Cortex of kidney (tissue), 1 donor: ENCODE results near the gene CNTNAP2.
"Not testable (repeated sequence)": the region's sequence is repeated elsewhere in the genome, so short reads cannot be mapped to it uniquely, and the experiment has no call there.

Experiments used
- DNase-seq: peaks from one replicate; lab custom pipeline; 2025; lab: John Stamatoyannopoulos, UW

CNTNAP2 gene

GRCh38 chr7:147771344-147771743, 1654.7 kb downstream of the CNTNAP2 start:
- DNase-seq, result no peak

- no peak for DNase-seq
Measured at GRCh38 chr7:147774461-147774860, 1657.9 kb downstream of the CNTNAP2 start.

GRCh38 chr7:147775516-147776284, 1659.1 kb downstream of the CNTNAP2 start:
- DNase-seq, result no peak

GRCh38 chr7:147777309-147777708, 1660.7 kb downstream of the CNTNAP2 start:
- DNase-seq, result no peak

GRCh38 chr7:147779949-147780348, 1663.3 kb downstream of the CNTNAP2 start:
- DNase-seq, result no peak

GRCh38 chr7:147796581-147796980, 1680.0 kb downstream of the CNTNAP2 start:
- DNase-seq, result no peak

- DNase-seq, result no peak
Measured at GRCh38 chr7:147798001-147798400, 1681.4 kb downstream of the CNTNAP2 start.

- not testable (repeated sequence) for DNase-seq
Measured at GRCh38 chr7:147801762-147802161, 1685.2 kb downstream of the CNTNAP2 start.

GRCh38 chr7:147803151-147803550, 1686.5 kb downstream of the CNTNAP2 start:
- no peak for DNase-seq

GRCh38 chr7:147803606-147804005, 1687.0 kb downstream of the CNTNAP2 start:
- DNase-seq, result no peak

GRCh38 chr7:147804032-147804431, 1687.4 kb downstream of the CNTNAP2 start:
- no peak for DNase-seq

- DNase-seq, result no peak
Measured at GRCh38 chr7:147805996-147806576, 1689.5 kb downstream of the CNTNAP2 start.

- DNase-seq, result no peak
Measured at GRCh38 chr7:147809786-147810185, 1693.2 kb downstream of the CNTNAP2 start.

GRCh38 chr7:147810269-147810668, 1693.7 kb downstream of the CNTNAP2 start:
- no peak for DNase-seq

- DNase-seq, result no peak
Measured at GRCh38 chr7:147811923-147812322, 1695.3 kb downstream of the CNTNAP2 start.

- no peak for DNase-seq
Measured at GRCh38 chr7:147813316-147813715, 1696.7 kb downstream of the CNTNAP2 start.

- no peak for DNase-seq
Measured at GRCh38 chr7:147818317-147818716, 1701.7 kb downstream of the CNTNAP2 start.

- DNase-seq, result no peak
Measured at GRCh38 chr7:147824671-147825070, 1708.1 kb downstream of the CNTNAP2 start.

- DNase-seq, result no peak
Measured at GRCh38 chr7:147829016-147829415, 1712.4 kb downstream of the CNTNAP2 start.

GRCh38 chr7:147833557-147833956, 1717.0 kb downstream of the CNTNAP2 start:
- DNase-seq, result no peak

- DNase-seq, result no peak
Measured at GRCh38 chr7:147833970-147834369, 1717.4 kb downstream of the CNTNAP2 start.

GRCh38 chr7:147852833-147853232, 1736.2 kb downstream of the CNTNAP2 start:
- DNase-seq, result no peak
